GM18502 (cell line): ENCODE data around the gene NR1I2.

Experiments
- ATAC-seq: cut with Tn5 transposase; IDR thresholded peaks from one replicate; pipeline ENCODE4 v1.9.1; 2021; ENCODE audit warnings: mild to moderate bottlenecking; ENCODE audit not compliant: unreplicated experiment, poor library complexity

NR1I2 gene

DNA sequence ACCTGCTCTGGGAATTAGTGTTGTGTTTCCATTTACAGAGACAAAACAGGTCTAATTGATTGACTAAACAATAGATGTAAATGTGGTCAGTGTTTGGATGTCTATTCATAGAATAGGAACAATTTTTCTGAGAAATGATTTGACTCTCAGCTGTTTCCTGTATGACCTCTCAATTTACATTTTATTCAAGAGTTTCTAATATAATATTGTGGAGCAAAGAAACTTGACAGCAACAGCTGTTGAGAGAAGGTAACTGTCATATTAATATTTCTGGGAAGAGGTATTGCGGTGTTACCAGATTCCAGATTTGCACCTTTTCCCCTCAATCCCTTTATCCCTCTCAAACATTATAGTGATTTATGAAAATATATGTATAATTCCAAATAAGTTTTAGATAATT, 3.7 kb upstream of the NR1I2 start:
- no peak for ATAC-seq

DNA sequence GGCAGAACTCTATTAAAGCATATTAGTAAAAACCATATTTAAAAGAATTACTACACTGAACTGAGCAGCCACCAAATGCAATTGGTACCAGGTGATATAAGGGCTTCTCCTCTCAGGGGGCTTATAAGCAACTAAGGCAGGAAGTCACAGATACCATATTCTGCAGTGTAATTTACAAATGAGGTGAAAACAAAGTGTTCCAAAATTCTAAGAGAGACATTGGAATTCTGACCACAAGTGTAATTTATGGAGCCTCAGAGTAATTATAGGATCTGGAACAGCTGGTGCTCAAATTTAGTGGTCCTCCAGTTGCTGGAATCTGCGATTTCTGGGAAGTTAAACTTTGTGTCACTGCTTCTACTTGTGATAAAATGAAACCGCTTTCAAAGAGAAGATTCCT, 3.1 kb upstream of the NR1I2 start:
- no peak for ATAC-seq

DNA sequence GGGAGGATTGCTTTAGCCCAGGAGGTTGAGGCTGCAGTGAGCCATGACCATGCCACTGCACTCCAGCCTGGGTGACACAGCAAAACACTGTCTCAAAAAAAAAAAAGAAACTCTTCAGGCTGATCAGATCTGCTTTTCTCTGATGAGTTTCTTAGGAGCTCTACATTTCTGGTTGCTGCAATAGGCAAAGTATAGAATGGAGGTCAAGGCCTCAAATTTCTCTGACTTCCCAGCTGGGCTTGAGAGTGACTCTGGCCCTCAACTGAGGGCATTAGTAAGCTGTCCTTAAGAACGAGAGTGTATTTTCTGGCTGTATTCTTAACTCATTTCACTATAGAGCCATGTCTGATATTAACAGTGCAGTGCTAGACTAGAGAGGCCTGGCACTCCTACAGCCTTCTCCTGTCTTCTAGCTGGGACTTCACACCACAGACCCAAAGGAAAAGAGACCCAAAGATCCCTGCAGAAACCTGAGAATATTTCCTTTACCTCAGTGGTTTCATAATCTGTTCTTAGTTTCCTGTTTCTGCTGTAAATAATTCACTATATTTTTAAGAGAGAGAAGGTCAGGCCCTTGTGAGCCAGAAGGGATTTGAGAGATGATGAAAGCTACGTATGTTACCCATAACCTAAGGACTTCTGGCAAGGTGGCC, 2.0 kb upstream of the NR1I2 start:
- ATAC-seq, result peak; percentile 66

DNA sequence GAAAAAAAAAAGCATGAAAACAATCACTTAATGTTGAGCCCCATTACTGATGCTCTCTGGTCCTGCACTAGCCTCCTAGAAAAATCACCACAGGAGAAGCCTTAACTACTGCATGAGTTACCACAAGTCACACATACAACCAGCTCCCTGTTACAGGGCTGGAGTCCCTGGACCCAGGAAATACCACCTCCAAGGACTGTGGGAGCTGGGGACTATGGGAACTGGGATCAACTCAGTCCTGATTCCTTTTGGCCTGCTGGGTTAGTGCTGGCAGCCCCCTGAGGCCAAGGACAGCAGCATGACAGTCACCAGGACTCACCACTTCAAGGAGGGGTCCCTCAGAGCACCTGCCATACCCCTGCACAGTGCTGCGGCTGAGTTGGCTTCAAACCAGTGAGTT, 559 bp downstream of the NR1I2 start:
- no peak for ATAC-seq

DNA sequence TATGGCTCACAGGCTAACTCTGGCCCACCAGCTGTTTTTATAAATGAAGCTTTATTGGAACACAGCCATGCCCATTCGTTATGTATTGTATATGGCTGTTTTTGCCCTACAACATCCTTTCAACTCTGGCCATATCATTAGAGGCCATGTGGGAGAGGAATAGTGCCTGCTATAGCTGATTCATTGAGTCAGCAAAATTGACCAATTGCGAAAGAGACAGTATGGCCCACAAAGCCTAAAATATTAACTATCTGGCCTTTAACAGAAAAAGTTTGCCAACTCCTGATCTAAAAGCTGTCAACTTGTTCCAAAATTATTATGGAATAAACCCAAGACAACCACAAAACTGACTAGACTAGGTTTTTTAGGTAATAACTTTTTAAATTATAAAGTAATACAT, 1.4 kb downstream of the NR1I2 start:
- no peak for ATAC-seq

DNA sequence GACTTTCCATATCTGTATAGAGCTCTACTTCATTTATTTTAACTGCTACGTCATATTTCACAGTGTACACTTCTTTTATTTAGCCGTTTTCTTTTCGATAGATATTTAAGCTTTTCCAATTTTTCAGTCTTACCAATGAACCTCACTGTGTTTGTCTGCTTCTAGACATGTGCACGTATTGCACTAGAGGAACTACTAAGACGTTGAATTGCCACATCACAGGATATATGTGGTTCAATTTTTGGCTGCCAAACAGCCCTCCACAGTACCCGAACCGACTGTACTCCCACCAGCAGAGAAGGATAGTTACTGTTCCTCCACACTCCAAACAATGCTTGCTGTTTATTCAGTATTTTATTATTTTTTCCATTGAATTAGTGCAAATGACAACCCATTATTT, 2.0 kb downstream of the NR1I2 start:
- no peak for ATAC-seq

DNA sequence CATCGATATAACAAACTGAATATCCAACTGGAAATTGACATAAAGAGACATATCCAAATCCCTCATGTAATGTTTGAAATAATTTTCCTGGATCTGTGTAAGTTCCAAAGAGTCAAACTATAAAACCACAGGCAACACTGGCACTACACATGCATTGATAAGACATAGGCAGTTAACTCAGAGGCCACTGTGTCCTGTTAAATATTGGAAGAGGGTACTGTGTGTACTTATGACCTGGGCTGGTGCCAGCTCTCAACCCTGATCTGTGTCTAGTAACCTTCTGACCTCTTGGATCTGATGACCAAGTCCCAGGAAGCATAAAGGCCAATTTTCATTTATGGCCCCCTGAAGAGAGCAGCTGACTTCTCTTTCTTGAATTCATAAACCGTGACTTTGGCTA, 4.5 kb downstream of the NR1I2 start:
- ATAC-seq, result no peak

DNA sequence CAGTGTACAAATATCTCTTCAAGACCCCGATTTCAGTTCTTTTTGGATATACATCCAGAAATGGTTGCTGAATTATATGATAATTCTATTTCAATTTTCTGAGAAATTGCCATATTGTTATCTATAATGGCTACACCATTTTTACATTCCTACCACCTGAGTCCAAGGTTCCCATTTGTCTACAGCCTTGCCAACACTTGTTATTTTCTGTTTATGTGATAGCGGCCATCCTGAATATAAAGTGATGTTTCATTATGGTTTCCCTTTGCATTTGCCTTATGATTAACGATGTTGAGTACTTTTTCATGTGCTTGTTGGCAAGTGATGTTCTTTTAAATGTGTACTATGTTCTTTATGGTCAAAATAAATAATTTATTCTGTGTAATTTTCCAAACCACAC, 8.5 kb downstream of the NR1I2 start:
- ATAC-seq, result no peak

DNA sequence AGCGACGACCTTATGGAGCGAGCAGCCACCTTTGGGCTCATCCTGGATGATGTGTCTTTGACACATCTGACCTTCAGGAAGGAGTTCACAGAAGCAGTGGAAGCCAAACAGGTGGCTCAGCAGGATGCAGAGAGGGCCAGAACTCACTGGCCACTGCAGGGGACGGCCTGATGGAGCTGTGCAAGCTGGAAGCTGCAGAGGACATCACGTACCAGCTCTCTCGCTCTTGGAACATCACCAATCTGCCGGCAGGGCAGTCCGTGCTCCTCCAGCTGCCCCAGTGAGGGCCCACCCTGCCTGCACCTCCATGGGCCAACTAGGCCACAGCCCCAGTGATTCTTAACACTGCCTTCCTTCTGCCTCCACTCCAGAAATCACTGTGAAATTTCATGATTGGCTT, 10.4 kb downstream of the NR1I2 start:
- no peak for ATAC-seq

DNA sequence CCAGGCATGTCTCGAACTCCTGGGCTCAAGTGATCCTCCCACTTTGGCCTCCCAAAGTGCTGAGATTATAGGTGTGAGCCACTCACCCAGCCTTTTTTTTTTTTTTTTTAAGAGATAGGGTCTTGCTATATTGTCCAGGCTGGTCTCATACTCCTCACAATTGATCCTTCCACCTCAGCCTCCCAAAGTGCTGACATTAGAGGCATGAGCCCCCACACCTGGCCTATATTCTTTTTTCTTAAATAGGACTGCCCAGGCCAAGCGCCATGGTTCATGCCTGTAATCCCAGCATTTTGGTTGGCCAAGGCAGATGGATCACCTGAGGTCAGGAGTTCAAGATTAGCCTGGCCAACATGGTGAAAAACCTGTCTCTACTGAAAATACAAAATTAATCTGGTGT, 12.5 kb downstream of the NR1I2 start:
- no peak for ATAC-seq

DNA sequence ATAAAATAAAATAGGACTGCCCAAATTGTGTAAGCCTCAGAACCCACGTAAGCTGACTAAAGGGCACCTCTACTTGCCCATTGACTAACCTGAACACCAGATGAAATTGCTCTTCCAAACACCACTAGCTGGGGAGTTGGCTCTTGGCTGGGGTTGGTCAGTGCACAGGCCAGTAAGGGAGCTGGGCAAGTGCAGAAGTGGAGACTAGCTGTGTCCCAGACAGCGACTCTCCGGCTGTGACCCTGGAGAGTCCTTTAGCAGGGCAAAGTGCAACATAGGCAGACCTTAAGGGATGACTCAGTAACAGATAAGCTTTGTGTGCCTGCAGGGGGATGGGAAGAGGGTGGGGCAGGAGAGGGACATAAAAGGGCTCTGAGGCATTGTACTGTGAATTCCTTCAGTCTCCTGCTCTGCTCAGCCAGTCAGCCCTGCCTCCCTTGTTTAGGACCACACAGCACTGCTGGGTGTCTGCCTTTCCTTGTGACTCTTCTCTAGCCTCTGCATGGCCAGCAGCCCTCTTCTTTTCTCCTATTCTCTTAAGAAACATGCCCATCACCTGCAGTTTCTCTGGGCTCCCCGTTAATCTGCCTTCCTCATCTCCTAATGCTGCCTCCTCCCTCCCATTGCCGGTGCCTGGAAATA, 13.2 kb downstream of the NR1I2 start:
- ATAC-seq, result no peak

DNA sequence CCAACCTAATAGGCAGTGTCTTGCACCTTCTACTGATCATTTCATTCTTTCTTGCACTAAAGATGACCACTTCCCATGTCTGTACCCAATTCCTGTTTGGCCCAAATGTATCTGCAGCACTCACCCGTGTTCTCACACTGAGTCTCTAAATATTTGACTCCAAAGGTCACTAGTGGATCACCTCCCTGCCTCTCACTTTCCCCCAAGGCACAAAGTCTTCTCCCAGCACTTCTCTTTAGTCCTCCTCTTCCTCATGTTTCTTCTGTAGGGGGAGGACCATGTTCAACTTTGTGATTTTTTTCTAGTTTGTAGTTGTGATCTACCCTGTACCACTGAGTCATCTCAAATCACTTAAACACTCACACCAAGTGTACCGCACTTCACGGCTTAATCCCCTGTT, 13.9 kb downstream of the NR1I2 start:
- ATAC-seq, result no peak

DNA sequence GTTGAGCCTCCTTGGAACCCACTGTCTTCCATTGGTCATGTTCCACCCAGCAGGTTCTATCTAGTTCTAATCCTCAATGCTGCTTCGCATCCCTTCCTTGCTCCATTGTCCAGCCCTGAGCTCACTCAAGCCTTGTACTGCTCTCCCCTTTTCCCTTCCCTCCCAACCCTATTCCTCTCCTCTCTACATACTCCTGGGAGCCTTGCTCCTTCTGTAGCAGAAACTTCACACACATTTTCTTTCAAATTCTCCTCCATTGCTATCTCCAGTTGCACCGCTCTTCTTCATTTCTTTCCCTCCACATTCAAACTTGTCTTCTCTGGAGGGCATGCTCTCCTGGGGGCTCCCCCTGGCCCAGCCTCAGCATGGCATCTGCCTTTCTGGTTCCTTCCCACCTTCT, 14.5 kb downstream of the NR1I2 start:
- ATAC-seq, result no peak

DNA sequence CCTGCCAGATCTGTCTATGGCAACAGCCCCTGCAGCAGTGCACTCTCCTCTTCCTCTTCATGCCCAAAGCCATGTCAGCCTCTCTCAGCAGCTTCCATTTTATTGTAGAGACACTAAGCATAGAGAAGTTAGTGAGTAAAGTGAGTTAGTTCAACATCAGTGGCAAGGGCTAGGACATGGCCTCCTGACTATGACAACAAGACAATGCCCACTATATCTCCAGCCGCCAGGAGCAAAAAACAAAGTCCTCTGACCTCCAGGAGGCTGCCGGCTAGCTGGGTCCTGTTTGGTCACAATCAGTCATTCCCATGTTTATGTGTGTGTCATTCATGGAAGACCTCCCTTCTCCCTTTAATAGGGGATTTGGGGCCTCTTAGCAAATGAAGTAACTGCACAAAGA, 14.9 kb downstream of the NR1I2 start:
- ATAC-seq, result no peak

DNA sequence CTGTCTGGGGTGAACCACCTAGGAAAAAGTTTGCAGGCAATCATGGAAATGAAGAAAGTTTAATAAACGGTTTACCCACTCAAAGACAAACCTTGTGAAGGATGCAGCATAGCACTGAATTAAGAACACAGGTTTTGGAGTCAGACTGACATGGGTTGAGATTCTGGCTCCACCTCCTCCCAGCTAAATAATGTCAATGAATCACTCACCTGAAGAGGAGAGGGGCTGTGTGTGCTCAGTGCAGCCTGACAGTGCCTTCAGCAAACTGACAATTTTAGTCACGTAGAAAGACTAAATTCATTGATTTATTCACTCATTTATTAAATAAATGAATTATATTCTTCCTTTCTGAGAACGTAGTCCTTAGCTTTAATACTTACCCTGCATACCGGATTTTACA, 18.9 kb downstream of the NR1I2 start:
- no peak for ATAC-seq

DNA sequence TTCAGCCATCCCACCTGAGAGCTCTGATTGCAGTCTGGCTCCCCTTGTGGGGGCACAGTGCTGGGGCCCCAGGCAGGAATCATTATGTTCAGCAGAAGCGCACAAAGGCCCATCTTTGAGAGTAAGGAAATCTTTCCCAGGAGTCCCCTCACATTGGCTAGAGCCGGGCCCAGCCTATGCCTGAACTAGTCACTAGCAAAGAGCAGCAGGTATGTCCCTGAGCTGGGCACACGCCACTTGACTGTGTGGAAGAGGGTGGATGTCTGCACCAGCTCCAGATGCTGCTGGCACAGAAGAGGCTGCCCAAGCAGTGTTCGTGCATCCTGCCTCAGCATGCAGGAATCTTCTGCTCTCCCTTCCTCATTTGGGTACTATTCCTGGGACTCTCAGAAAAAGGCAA, 26.3 kb downstream of the NR1I2 start:
- ATAC-seq, result no peak

DNA sequence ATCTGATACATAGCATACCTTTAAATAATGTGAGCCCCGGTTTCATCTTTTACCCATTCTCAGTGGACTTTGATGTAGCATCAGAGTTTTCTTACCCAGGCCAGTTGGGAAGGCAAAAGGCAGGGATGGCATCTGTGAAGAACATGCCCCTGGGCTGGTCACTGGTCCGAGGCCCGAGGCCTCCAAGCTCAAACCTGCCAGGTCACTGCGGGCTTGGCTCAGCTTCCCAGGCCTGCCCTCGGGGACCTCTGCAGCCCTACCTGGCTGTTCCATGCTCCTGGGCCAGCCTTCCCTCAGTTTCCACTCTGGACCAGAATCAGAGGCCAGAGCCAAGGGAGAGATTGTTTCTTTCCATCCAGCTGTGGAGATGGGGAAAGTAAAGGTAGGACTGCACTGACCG, 26.9 kb downstream of the NR1I2 start:
- ATAC-seq, result no peak

DNA sequence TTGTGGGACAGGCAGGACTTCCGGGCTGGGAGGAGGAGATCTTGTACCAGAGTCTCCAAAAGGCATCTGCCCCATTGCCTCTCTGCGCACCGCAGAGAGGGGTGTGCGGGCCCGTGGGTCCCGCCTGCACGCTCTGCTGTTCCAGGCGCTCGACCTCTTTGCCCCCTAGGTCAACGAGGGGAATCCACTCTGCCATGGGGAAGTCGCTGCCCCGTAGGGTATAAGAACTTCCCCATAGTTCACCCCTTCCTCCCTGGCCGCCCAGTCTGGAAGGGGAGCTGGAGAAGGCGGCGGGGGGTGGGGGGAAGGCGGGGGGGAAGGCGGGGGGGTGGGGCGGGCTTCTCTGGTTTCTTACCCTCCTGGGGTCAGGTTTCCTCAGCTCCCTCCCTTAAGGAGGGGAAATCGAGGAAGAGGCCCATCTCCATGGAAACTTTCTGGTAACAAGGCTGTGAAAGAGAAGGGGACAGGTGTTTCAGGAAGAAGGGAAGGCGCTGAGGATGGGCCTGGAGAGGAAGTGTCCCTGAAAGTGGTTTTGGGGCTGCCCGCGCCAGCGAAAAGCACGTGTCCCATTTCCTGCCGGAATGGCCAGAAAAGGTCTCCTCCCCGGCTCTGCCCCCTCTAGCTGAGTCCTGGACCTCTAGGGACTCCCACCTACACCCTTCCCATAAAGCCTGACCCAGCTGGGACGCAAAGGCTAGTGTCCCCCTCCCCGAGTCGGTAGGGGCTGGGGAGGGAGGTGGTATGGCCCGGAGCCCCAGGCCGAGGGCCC, 27.5 kb downstream of the NR1I2 start:
- peak; percentile 43 for ATAC-seq

DNA sequence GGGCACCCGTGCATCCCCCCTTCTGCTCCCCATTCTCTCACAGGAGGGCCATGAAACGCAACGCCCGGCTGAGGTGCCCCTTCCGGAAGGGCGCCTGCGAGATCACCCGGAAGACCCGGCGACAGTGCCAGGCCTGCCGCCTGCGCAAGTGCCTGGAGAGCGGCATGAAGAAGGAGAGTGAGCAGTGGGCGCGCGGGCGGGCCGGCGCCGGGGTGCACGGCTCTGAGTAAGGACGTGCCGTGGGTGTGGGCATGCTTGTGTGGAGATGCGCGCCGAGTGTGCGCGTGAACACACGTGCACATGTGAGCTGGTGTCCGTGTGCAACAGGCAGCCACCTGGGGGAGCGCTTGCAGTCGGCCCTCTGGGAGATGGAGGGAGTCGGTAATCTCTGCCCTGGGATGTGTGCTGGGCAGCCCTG, 28.1 kb downstream of the NR1I2 start:
- peak; percentile 90 for ATAC-seq

DNA sequence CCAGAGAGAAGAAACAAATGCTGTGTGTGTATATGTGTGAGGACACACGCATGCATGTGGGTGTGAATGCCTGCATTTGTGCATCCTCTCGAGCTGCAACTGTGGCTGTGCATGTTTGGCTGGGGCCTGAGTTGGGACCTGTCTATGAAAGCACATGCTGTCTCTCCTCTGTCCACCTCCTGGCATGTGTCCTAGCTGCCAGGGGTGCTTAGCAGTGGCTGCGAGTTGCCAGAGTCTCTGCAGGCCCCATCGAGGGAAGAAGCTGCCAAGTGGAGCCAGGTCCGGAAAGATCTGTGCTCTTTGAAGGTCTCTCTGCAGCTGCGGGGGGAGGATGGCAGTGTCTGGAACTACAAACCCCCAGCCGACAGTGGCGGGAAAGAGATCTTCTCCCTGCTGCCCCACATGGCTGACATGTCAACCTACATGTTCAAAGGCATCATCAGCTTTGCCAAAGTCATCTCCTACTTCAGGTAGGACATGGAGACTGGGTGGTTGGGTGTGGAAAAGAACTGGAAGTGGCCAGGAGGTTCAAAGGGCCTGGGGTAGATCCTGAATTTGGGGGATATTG, 30.7 kb downstream of the NR1I2 start:
- ATAC-seq, result no peak

DNA sequence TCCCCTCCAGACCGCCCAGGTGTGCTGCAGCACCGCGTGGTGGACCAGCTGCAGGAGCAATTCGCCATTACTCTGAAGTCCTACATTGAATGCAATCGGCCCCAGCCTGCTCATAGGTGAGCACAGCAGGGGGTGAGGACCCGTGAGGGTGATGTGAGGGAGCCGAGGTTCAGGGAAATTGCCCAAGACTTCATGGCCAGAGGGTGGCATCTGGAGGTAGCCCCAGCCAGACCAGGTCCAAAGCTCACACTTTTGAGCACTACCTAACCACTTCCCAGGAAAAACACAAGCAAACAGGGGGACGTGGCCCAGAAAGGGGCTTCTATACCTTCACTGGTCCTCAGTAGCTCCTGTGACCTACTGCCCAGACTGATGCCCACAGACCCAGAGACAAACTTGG, 33.8 kb downstream of the NR1I2 start:
- no peak for ATAC-seq
